GM12872 (cell line): ENCODE results near the gene BRD1.

Experiments
- TF ChIP-seq, protein P1 (sequence below): IDR thresholded peaks from 3 replicates; pipeline ENCODE4 v1.5.1; 2011; ENCODE audit warnings: low read depth, mild to moderate bottlenecking, low read length, moderate library complexity; ENCODE audit not compliant: insufficient read depth

BRD1 gene

DNA sequence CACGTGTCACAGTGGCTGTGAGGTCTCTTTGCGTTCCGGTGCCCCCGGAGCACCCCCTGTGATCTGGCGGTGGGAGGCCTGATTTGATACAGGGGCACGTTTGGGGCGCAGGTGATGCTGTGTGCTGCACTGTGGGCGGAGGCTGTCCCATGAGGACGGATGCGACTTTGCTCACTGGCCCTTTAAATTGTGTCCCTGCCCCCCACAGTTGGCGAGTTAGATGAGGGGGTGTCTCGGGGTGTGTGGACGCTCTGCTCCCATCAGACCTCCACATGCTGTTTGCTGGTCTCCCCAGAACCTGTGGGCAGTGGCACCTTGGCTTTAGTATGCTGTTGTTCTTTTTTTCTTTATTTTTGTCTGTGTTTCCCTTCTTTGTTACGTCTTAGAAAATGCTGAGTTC lies 31.2 kb upstream of the BRD1 start:
- TF ChIP-seq, protein P1, sequence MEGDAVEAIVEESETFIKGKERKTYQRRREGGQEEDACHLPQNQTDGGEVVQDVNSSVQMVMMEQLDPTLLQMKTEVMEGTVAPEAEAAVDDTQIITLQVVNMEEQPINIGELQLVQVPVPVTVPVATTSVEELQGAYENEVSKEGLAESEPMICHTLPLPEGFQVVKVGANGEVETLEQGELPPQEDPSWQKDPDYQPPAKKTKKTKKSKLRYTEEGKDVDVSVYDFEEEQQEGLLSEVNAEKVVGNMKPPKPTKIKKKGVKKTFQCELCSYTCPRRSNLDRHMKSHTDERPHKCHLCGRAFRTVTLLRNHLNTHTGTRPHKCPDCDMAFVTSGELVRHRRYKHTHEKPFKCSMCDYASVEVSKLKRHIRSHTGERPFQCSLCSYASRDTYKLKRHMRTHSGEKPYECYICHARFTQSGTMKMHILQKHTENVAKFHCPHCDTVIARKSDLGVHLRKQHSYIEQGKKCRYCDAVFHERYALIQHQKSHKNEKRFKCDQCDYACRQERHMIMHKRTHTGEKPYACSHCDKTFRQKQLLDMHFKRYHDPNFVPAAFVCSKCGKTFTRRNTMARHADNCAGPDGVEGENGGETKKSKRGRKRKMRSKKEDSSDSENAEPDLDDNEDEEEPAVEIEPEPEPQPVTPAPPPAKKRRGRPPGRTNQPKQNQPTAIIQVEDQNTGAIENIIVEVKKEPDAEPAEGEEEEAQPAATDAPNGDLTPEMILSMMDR, result no peak

DNA sequence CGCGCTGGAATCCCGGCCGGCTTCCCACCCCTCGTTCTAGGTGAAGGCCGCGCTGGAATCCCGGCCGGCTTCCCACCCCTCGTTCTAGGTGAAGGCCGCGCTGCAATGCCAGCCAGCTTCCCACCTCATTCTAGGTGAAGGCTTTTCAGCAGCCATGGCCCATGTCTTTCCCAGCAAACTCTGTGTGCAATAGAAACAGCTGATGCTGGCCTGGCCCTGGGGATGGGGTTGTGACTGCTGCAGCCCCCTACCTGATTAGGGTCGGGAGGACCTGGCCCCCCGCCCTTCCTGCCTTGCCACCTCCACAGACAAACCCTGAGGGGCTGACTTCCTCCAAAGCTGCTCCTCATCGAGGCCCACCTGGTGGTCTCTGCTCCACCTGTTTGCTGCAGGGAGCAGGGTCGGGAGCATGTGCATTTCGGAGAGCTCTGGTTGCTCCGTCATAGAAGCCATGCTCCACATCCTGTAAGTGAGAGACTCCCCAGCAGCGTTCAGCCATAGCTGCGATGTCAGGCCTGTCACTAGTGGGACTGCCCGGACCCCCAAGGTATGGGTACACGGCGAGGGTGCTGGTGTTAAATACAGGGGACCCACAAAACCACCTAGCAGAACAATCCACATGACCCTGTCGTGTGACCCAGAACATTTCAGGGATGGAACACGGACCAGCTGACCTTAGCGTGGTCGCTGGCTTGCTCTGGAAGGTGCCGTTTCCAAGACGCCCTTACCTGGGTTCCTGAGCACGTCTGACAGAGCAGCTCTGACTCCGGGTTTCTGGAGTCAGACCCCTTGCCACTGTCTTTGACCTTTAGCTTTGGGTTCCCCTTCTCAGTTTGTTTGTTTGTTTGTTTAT lies 29.3 kb upstream of the BRD1 start:
- TF ChIP-seq, protein P1, result no peak

DNA sequence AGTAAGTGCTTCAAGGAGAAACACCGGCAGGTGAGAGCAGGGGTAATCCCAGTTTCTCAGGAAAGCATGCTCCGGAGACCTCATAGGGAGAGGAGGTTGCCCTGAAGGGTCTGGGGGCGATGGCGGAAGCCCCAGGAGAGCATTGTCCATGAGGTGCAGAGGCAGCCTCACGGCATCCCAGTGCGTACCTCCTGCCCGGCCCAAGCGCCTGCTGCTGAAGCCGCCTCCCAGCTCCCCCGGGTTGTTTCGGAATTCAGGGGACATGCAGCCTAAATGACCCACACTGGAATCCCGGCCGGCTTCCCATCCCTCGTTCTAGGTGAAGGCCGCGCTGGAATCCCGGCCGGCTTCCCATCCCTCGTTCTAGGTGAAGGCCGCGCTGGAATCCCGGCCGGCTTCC lies 28.7 kb upstream of the BRD1 start:
- TF ChIP-seq, protein P1, result no peak

DNA sequence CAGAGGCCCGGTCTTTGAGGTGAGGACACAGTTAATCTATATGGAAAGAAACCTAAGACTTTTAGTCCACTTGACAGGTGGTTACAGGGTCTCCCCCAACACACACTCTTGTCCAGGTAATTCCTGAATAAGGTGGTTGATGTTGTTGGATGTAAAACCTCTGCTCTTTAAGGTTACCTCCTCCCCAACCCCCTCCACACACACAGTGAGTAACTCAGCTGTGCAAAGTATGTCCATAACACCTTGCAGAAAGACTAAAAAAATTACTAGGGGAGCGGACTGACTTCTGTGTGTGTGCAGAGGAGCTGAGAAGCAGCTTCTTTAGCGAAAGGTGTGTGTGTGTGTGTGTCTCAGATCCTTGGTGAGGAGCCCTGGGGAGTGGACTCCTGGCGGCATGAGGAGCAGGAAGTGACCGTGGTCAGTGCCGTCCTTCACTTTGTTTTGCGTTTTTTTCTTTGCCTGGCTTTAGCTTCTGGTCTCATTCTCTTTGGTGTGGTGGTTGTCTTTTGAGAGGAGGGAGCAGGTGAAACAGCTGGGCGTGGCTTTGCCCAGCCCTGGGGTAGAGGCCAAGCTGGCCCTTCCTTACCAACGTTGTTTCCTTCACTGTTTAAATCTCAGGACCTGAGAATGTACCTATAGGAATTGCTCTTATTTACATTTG lies 27.7 kb upstream of the BRD1 start:
- TF ChIP-seq, protein P1, result no peak

DNA sequence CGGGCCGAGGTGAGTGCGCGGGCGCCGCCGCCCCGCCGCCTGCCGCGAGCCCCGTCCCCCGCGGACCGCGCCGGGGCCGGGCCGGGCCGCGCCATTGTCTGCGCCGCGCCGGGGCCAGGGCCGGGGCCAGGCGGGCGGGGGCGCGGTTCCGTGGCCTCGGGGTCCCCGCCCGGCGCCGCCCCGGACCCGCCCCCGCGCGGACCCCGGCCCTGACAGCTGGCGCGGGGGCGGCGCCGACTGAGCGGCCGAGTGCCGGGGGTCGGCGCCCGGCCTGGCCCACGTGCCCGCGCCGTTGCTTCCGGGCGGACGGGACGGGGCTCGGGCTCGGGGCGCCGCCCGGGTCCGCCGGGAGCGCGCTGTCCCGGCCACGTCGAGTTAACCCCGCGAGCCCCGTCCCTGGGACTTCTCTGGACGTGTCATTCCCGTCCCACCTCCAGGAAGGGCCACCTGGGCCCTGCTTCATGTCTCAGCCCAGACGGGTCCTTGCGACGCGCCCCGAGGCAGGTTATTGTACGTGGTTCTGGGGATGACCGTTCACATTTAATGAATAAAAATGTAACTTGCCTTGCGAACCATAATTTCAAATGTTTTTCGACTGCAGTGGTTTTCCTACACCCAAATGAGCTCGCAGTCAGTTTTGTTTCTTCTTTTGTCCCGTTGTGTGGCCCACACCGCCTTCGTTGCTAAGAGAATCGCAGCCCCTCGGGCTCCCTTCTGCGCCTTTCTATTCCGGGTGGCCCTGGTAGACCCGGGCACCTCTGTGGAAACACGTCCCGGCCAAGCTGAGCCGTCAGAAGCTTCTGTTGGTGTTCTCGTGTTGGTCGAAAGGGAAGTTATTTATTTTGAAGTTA lies 26.5 kb upstream of the BRD1 start:
- TF ChIP-seq, protein P1, result no peak

DNA sequence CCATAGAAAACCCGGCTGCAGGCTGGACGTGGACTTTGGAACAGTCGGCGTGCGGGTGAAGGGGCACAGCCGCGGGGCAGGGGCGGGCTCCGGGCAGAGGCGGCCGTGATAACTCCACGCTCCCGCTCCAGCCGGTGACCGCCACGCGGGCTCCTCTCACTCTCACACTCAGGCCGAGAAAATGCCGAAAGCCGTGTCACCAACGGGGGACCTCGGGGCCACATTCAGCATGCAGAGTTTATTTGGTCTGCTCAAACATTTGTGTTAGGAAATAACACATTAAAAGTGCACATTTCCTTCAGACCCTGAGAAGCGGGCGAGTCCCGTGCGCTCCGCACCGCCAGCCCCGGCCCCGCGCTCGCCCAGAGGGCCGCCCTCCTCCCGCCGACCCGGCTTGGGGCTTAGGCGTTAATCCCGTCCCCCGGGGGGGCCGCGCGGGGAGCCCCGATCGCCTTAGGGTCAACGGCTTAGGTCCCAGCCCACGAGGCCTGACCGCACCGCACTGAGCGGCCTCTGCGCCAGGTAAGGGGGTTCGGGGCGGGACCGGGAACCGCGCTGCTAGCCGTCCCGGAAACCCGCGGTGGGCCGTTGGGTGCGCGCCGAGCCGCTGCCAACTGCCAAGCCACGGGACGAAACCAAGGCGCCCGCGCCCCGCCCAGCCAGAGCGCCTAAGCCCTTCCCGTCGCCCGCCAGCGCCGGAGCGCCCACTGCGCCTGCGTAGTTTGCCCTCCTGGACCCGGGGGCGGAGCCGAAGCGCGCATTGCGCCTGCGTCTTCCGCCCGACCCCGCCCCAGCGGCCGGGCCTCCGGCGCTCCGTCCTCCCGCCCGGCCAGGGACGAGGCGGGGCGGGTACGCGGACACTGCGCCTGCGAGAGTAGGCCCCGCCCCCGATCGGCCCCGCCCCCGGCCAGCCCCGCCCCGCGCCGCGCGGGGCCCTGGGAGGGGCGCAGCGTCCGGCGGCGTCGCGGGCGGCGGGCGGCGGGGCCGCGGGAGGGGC lies 25.5 kb upstream of the BRD1 start, which contains the start of gene ZBED4:
Gene ZBED4, plus strand, starts transcription at position 947 of the 997 bp plus-strand sequence. CDS start 29,819 bp downstream, outside the sequence.
- TF ChIP-seq, protein P1, result no peak
